ENCODE measurements around the gene ERMAP.
"Not testable (repeated sequence)": the region's sequence is repeated elsewhere in the genome, so short reads cannot be mapped to it uniquely, and the experiment has no call there.

Gene ERMAP

DNA sequence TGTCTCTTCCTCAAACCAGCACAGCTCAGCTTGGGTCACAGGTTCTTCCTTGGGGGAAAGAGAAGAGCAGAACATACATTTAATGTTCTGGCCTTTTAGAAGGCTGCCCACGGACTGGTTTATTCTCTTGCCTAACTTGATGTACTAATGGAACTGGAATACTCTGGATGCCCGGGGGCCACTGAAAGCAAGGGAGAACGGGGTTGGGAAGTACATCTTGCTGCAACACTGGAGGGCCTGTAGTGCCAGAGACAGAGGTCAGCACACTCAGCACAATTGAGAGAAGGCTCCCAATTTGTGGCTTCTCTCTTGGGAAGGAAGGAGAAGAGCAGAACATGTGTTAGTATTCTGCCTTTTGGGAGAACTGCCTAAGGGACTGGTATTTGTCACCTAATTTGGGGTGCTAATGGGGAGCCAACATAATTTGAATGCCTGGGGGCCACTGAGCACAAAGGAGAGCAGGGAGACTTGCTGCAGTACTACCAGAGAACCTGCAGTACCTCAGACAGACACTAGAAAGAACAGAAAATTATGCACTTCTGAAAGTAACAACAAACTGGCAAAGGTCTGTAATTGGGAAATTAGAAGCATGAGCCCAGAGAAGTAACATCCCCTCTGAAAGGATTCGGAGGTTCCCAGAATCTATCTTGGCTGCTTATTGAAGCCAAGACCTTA lies 43.6 kb downstream of the ERMAP start:
- H3K36me3 Mint-ChIP-seq (ENCODE audit: low read depth), result peaks cover 32% of the 10 kb centered on the region
- no peak overlapping the region for H3K4me3 Mint-ChIP-seq
- TF ChIP-seq, protein P1, sequence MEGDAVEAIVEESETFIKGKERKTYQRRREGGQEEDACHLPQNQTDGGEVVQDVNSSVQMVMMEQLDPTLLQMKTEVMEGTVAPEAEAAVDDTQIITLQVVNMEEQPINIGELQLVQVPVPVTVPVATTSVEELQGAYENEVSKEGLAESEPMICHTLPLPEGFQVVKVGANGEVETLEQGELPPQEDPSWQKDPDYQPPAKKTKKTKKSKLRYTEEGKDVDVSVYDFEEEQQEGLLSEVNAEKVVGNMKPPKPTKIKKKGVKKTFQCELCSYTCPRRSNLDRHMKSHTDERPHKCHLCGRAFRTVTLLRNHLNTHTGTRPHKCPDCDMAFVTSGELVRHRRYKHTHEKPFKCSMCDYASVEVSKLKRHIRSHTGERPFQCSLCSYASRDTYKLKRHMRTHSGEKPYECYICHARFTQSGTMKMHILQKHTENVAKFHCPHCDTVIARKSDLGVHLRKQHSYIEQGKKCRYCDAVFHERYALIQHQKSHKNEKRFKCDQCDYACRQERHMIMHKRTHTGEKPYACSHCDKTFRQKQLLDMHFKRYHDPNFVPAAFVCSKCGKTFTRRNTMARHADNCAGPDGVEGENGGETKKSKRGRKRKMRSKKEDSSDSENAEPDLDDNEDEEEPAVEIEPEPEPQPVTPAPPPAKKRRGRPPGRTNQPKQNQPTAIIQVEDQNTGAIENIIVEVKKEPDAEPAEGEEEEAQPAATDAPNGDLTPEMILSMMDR (IDR thresholded peaks at IDR 0.05; ENCODE audit: unreplicated experiment in 3 of 3), result no peak
- no peaks in the 10 kb centered on the region for H3K4me1 Mint-ChIP-seq
- H3K9me3 Mint-ChIP-seq, result peaks cover 60% of the 10 kb centered on the region
- no peak overlapping the region for H3K27ac Mint-ChIP-seq
- H3K27me3 Mint-ChIP-seq (ENCODE audit: low read depth), result no peaks in the 10 kb centered on the region

DNA sequence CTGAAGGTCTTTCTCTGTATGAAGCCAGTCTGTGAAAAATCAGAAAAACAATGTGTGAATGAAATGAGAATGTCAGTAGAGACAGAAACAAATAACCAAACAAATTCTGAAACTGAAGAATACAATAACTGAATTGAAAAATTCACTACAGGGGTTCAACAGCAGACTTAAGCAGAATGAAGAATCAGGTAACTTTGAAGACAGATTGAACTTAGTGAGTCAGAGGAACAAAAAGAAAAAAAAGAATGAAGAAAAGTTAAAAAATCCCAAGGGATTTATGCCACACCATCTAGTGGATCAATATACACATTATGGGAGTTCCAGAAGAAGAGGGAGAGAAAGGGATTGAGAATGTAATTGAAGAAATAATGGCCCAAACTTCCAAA lies 44.1 kb downstream of the ERMAP start:
- no peaks in the 10 kb centered on the region for H3K4me1 Mint-ChIP-seq
- H3K9me3 Mint-ChIP-seq, result peaks cover 56% of the 10 kb centered on the region

DNA sequence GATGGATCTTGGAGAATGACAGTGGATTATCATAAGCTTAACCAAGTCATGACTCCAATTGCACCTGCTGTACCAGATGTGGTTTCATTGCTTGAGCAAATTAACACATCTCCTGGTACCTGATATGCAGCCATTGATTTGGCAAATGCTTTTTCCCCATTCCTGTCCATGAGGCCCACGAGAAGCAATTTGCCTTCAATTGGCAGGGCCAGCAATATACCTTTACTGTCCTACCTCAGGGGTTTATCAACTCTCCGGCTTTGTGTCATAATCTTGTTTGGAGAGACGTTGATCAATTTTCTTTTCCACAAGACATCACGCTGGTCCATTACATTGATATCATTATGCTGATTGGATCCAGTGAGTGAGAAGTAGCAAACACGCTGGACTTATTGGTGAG lies 49.6 kb downstream of the ERMAP start:
- Mint-ChIP-seq H3K4me3 (no peak overlapping the region), H3K4me1 (no peaks in the 10 kb centered on the region), H3K36me3 (ENCODE audit: low read depth) (no peaks in the 10 kb centered on the region), H3K9me3 (peaks cover 20% of the 10 kb centered on the region), H3K27ac (no peak overlapping the region), H3K27me3 (ENCODE audit: low read depth) (peaks cover 5% of the 10 kb centered on the region)
- TF ChIP-seq, protein P1 (IDR thresholded peaks at IDR 0.05; ENCODE audit: unreplicated experiment in 3 of 3), result no peak

More for the DNA sequence above, 44.1 kb downstream of the ERMAP start:
- Mint-ChIP-seq H3K4me3 (no peak overlapping the region), H3K27ac (no peak overlapping the region), H3K36me3 (ENCODE audit: low read depth) (peaks cover 27% of the 10 kb centered on the region), H3K27me3 (ENCODE audit: low read depth) (no peaks in the 10 kb centered on the region)
- TF ChIP-seq, protein P1 (IDR thresholded peaks at IDR 0.05; ENCODE audit: unreplicated experiment in 3 of 3), result no peak

DNA sequence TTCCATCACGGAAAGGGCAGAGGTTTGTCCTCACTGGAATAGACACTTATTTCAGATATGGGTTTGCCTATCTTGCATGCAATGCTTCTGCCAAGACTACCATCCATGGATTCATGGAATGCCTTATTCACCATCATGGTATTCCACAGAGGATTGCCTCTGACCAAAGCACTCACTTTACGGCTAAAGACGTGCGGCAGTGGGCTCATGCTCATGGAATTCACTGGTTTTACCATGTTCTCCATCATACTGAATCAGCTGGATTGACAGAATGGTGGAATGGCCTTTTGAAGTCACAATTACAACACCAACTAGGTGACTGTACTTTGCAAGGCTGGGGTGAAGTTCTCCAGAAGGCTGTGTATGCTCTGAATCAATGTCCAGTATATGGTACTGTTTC lies 51.5 kb downstream of the ERMAP start:
- H3K4me1 Mint-ChIP-seq; H3K4me3 Mint-ChIP-seq; H3K27ac Mint-ChIP-seq; H3K27me3 Mint-ChIP-seq (ENCODE audit: low read depth); H3K36me3 Mint-ChIP-seq (ENCODE audit: low read depth): not testable (repeated sequence)
- H3K9me3 Mint-ChIP-seq, result peaks cover 11% of the 10 kb centered on the region

- not testable (repeated sequence) for H3K9me3 Mint-ChIP-seq; H3K27me3 Mint-ChIP-seq (ENCODE audit: low read depth); H3K36me3 Mint-ChIP-seq (ENCODE audit: low read depth); H3K4me3 Mint-ChIP-seq; H3K4me1 Mint-ChIP-seq; H3K27ac Mint-ChIP-seq
Observed at GRCh38 chr1:42869254-42869653, 52.3 kb downstream of the ERMAP start.

DNA sequence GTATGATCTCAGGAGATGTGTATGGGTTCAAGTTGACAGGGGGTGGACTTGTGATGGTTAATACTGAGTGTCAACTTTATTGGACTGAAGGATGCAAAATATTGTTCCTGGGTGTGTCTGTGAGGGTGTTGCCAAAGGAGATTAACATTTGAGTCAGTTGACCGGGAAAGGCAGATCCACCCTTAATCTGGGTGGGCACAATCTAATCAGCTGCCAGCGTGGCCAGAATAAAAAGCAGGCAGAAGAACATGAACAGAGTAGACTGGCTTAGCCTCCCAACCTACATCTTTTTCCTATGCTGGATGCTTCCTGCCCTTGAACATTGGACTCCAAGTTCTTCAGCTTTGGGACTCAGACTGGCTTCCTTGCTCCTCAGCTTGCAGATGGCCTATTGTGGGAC lies 52.8 kb downstream of the ERMAP start:
- not testable (repeated sequence) for H3K4me1 Mint-ChIP-seq; H3K27ac Mint-ChIP-seq; H3K9me3 Mint-ChIP-seq; H3K36me3 Mint-ChIP-seq (ENCODE audit: low read depth); H3K27me3 Mint-ChIP-seq (ENCODE audit: low read depth); H3K4me3 Mint-ChIP-seq

DNA sequence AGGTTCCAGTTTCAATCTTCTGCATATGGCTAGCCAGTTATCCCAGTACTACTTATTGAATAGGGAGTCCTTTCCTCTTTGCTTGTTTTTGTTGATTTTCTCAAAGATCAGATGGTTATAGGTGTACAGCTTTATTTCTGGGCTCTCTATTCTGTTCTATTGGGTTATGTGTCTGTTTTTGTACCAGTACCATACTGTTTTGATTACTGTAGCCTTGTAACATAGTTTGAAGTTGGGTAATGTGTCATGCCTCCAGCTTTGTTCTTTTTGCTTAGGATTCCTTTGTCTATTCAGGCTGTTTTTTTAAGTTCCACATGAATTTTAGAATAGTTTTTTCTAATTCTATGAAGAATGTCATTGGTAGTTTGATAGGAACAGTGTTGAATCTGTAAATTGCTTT lies 56.2 kb downstream of the ERMAP start:
- H3K4me1 Mint-ChIP-seq, H3K4me3 Mint-ChIP-seq: not testable (repeated sequence)

DNA sequence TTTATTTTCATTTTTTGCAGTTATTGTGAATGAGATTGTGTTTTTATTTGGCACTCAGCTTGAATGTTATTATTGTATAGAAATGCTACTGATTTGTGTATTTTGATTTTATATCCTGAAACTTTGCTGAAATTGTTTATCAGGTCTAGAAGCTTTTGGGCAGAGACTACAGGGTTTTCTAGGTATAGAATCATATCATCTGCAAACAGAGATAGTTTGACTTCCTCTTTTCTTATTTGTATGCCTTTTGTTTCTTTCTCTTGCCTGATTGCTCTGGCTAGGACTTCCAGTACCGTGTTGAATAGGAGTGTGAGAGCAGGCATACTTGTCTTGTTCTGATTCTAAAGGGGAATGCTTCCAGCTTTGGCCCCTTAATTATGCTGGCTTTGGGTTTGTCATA lies 56.7 kb downstream of the ERMAP start:
- H3K27me3 Mint-ChIP-seq (ENCODE audit: low read depth), result peaks cover 9% of the 10 kb centered on the region
- no peak overlapping the region for H3K4me3 Mint-ChIP-seq
- H3K4me1 Mint-ChIP-seq, result no peaks in the 10 kb centered on the region
- TF ChIP-seq, protein P1 (IDR thresholded peaks at IDR 0.05; ENCODE audit: unreplicated experiment in 3 of 3), result no peak
- no peaks in the 10 kb centered on the region for H3K36me3 Mint-ChIP-seq (ENCODE audit: low read depth)
- H3K9me3 Mint-ChIP-seq, result peaks cover 8% of the 10 kb centered on the region
- no peak overlapping the region for H3K27ac Mint-ChIP-seq

More for the DNA sequence above, 56.2 kb downstream of the ERMAP start:
- H3K27me3 Mint-ChIP-seq (ENCODE audit: low read depth); H3K9me3 Mint-ChIP-seq; H3K27ac Mint-ChIP-seq; H3K36me3 Mint-ChIP-seq (ENCODE audit: low read depth): not testable (repeated sequence)
